NCI-H2196 (cell line): ENCODE measurements around the gene TFAP2C.

Source experiments
- DNase-seq: peaks from one replicate; lab custom pipeline; 2025; ENCODE audit not compliant: unreplicated experiment; lab: John Stamatoyannopoulos, UW

The TFAP2C gene

GRCh38 chr20:56628873-56629463 lies at the start of gene TFAP2C:
Gene TFAP2C (plus strand): TSS chr20:56629306. CDS start chr20:56629545, 239 bp downstream.
- peak; percentile 81 for DNase-seq

GRCh38 chr20:56580226-56580625 lies 48.9 kb upstream of the TFAP2C start:
- no peak for DNase-seq

GRCh38 chr20:56581701-56582100 lies 47.4 kb upstream of the TFAP2C start:
- no peak for DNase-seq

GRCh38 chr20:56582542-56582941 lies 46.6 kb upstream of the TFAP2C start:
- DNase-seq = no peak

GRCh38 chr20:56584916-56585315 lies 44.2 kb upstream of the TFAP2C start:
- DNase-seq = no peak

GRCh38 chr20:56587307-56588041 lies 41.6 kb upstream of the TFAP2C start:
- no peak for DNase-seq

- no peak for DNase-seq
Observed at GRCh38 chr20:56588996-56589395, 40.1 kb upstream of the TFAP2C start.

GRCh38 chr20:56589633-56590032 lies 39.5 kb upstream of the TFAP2C start:
- no peak for DNase-seq

- DNase-seq = no peak
Observed at GRCh38 chr20:56590888-56591287, 38.2 kb upstream of the TFAP2C start.

- no peak for DNase-seq
Observed at GRCh38 chr20:56592211-56592610, 36.9 kb upstream of the TFAP2C start.

- DNase-seq = no peak
Observed at GRCh38 chr20:56592817-56593216, 36.3 kb upstream of the TFAP2C start.

- DNase-seq = no peak
Observed at GRCh38 chr20:56595746-56596475, 33.2 kb upstream of the TFAP2C start.

- DNase-seq = no peak
Observed at GRCh38 chr20:56601166-56601565, 27.9 kb upstream of the TFAP2C start.

- DNase-seq = no peak
Observed at GRCh38 chr20:56604673-56605072, 24.4 kb upstream of the TFAP2C start.

- no peak for DNase-seq
Observed at GRCh38 chr20:56605261-56605996, 23.7 kb upstream of the TFAP2C start.

GRCh38 chr20:56606174-56606945 lies 22.7 kb upstream of the TFAP2C start:
- no peak for DNase-seq

GRCh38 chr20:56607061-56607704 lies 21.9 kb upstream of the TFAP2C start:
- no peak for DNase-seq

- DNase-seq = no peak
Observed at GRCh38 chr20:56608376-56608775, 20.7 kb upstream of the TFAP2C start.

GRCh38 chr20:56609321-56609720 lies 19.8 kb upstream of the TFAP2C start:
- DNase-seq = no peak

GRCh38 chr20:56610098-56610497 lies 19.0 kb upstream of the TFAP2C start:
- no peak for DNase-seq
